ENCODE measurements around the gene DOCK4. TPM values are rescaled to one million over a fixed set of nuclear protein-coding genes. Genes with fewer than 3 reads are reported as not detected.

Gene DOCK4
- total RNA-seq, 1 donor from 2014 or later, result 109 TPM

- DNase-seq, result no peak
Observed at GRCh38 chr7:112160130-112160770, 45.9 kb downstream of the DOCK4 start.

GRCh38 chr7:112159351-112159750 lies 46.8 kb downstream of the DOCK4 start:
- no peak for DNase-seq

- DNase-seq, result no peak
Observed at GRCh38 chr7:112157072-112157471, 49.1 kb downstream of the DOCK4 start.

GRCh38 chr7:112156412-112156811 lies 49.8 kb downstream of the DOCK4 start:
- no peak for DNase-seq

GRCh38 chr7:112154690-112155089 lies 51.5 kb downstream of the DOCK4 start:
- DNase-seq, result no peak

- DNase-seq, result no peak
Observed at GRCh38 chr7:112152186-112152585, 54.0 kb downstream of the DOCK4 start.

GRCh38 chr7:112150823-112151641 lies 55.2 kb downstream of the DOCK4 start:
- no peak for DNase-seq

GRCh38 chr7:112149734-112150133 lies 56.5 kb downstream of the DOCK4 start:
- DNase-seq, result no peak

- DNase-seq, result no peak
Observed at GRCh38 chr7:112147793-112148361, 58.3 kb downstream of the DOCK4 start.

- no peak for DNase-seq
Observed at GRCh38 chr7:112145206-112145605, 61.0 kb downstream of the DOCK4 start.

GRCh38 chr7:112144284-112145059 lies 61.7 kb downstream of the DOCK4 start:
- no peak for DNase-seq

GRCh38 chr7:112143582-112143981 lies 62.6 kb downstream of the DOCK4 start:
- no peak for DNase-seq

GRCh38 chr7:112143136-112143535 lies 63.1 kb downstream of the DOCK4 start:
- no peak for DNase-seq

- no peak for DNase-seq
Observed at GRCh38 chr7:112140600-112140999, 65.6 kb downstream of the DOCK4 start.

GRCh38 chr7:112138938-112139337 lies 67.3 kb downstream of the DOCK4 start:
- DNase-seq, result no peak

- no peak for DNase-seq
Observed at GRCh38 chr7:112138325-112138852, 67.8 kb downstream of the DOCK4 start.

- no peak for DNase-seq
Observed at GRCh38 chr7:112137141-112138101, 68.8 kb downstream of the DOCK4 start.

GRCh38 chr7:112136271-112137008 lies 69.8 kb downstream of the DOCK4 start:
- DNase-seq, result no peak

GRCh38 chr7:112135815-112136214 lies 70.4 kb downstream of the DOCK4 start:
- no peak for DNase-seq

- DNase-seq, result no peak
Observed at GRCh38 chr7:112134039-112134438, 72.2 kb downstream of the DOCK4 start.

- no peak for DNase-seq
Observed at GRCh38 chr7:112133328-112133727, 72.9 kb downstream of the DOCK4 start.
